NOMO-1 (cell line): ENCODE measurements around the gene GPR173.

ENCODE experiments used
- DNase-seq, 2 experiments: peaks; one replicate each; lab custom pipeline; 2025; ENCODE audit not compliant: unreplicated experiment in 2 of 2; lab: John Stamatoyannopoulos, UW

GPR173 gene

GRCh38 chrX:53048169-53049126 is at the start of gene GPR173:
Gene GPR173 (plus strand): TSS chrX:53048789. CDS start chrX:53076622, 27,833 bp downstream.
- DNase-seq = no peak

GRCh38 chrX:53000447-53001135 is 48.0 kb upstream of the GPR173 start:
- no peak for DNase-seq

- DNase-seq = no peak
Observed at GRCh38 chrX:53001958-53002357, 46.6 kb upstream of the GPR173 start.

GRCh38 chrX:53003111-53003510 is 45.5 kb upstream of the GPR173 start:
- DNase-seq = no peak

- DNase-seq = no peak
Observed at GRCh38 chrX:53004038-53004437, 44.6 kb upstream of the GPR173 start.

- DNase-seq = no peak
Observed at GRCh38 chrX:53004811-53005210, 43.8 kb upstream of the GPR173 start.

- no peak for DNase-seq
Observed at GRCh38 chrX:53005327-53005726, 43.3 kb upstream of the GPR173 start.

- no peak for DNase-seq
Observed at GRCh38 chrX:53009032-53009431, 39.6 kb upstream of the GPR173 start.

- no peak for DNase-seq
Observed at GRCh38 chrX:53013291-53013690, 35.3 kb upstream of the GPR173 start.

- DNase-seq = no peak
Observed at GRCh38 chrX:53018627-53019026, 30.0 kb upstream of the GPR173 start.

- DNase-seq = no peak
Observed at GRCh38 chrX:53022381-53022780, 26.2 kb upstream of the GPR173 start.

GRCh38 chrX:53028678-53029077 is 19.9 kb upstream of the GPR173 start:
- no peak for DNase-seq

GRCh38 chrX:53031380-53031779 is 17.2 kb upstream of the GPR173 start:
- DNase-seq = no peak

GRCh38 chrX:53036149-53036548 is 12.4 kb upstream of the GPR173 start:
- DNase-seq = no peak

- no peak for DNase-seq
Observed at GRCh38 chrX:53039236-53039635, 9.4 kb upstream of the GPR173 start.

- no peak for DNase-seq
Observed at GRCh38 chrX:53044995-53045394, 3.6 kb upstream of the GPR173 start.

GRCh38 chrX:53047228-53047627 is 1.4 kb upstream of the GPR173 start:
- DNase-seq = no peak

- no peak for DNase-seq
Observed at GRCh38 chrX:53049127-53049517, 533 bp downstream of the GPR173 start.

- DNase-seq = no peak
Observed at GRCh38 chrX:53050841-53051240, 2.3 kb downstream of the GPR173 start.

- no peak for DNase-seq
Observed at GRCh38 chrX:53055244-53055849, 6.8 kb downstream of the GPR173 start.

GRCh38 chrX:53056292-53056691 is 7.7 kb downstream of the GPR173 start:
- DNase-seq = no peak
